NT2/D1 (cell line): ENCODE data around the gene EIF5.

Experiments
- YY1 ChIP-seq: IDR thresholded peaks from 2 replicates; pipeline ENCODE4 v1.6.1; 2011; ENCODE audit not compliant: insufficient read length, insufficient read depth
- ZNF274 ChIP-seq: IDR thresholded peaks from 2 replicates; pipeline ENCODE4 v1.6.1; 2011; ENCODE audit warnings: mild to moderate bottlenecking, low read depth, low read length

GRCh38 chr14:103315941-103316340 lies 18.1 kb upstream of the EIF5 start:
- no peak for TF ChIP-seq ZNF274
- TF ChIP-seq YY1, result no peak
